ENCODE data around the gene MRPL50. TPM values are rescaled to one million over a fixed set of nuclear protein-coding genes. Genes with fewer than 3 reads are reported as not detected.
A peak's percentile ranks its signal among the peaks of the same experiment; 100 is the strongest.

MRPL50 gene
- total and polyA plus RNA-seq, 2 donors (not counting 1 experiment from before 2014, with no cell fraction given), result 11.8 to 12.2 TPM

- Histone ChIP-seq H3K4me1 (ENCODE audit: control insufficient read depth, extremely low read depth, insufficient read depth, low read length) (no peaks in the 10 kb centered on the region), H3K79me2 (ENCODE audit: control insufficient read depth, insufficient read depth, low read length) (no peaks in the 10 kb centered on the region), H3K27me3 (ENCODE audit: control insufficient read depth, insufficient read depth, low read length) (no peaks in the 10 kb centered on the region), H4K20me1 (ENCODE audit: control insufficient read depth, extremely low read depth, insufficient read depth, low read length) (no peaks in the 10 kb centered on the region), H3K9ac (ENCODE audit: insufficient read depth, low read length) (no peak overlapping the region), H2AFZ (ENCODE audit: low read length) (no peak overlapping the region), H3K27ac (ENCODE audit: insufficient read depth, low read length) (no peak overlapping the region), H3K4me2 (ENCODE audit: extremely low read depth, insufficient read depth, low read length) (no peak overlapping the region), H3K9me3 (ENCODE audit: control insufficient read depth, insufficient read depth, low read depth, low read length) (no peaks in the 10 kb centered on the region), H3K4me3 (replicated peaks in 1 of 4; ENCODE audit: control extremely low read depth in 1 of 4, insufficient read depth in 1 of 4, low read depth in 3 of 4, low read length in 4 of 4) (no peak overlapping the region), H3K36me3 (ENCODE audit: control insufficient read depth, insufficient read depth, low read length) (no peaks in the 10 kb centered on the region)
- DNase-seq (ENCODE audit: low read depth in 2 of 2), result no peak
- TF ChIP-seq EZH2 (IDR thresholded peaks at IDR 0.05; ENCODE audit: low read length, missing control alignments), result no peak
These were observed 16.4 kb upstream of the MRPL50 start for GRCh38 chr9:101414839-101415238.

- H3K9ac ChIP-seq (ENCODE audit: insufficient read depth, low read length), result no peak overlapping the region
- no peak overlapping the region for H3K4me2 ChIP-seq (ENCODE audit: extremely low read depth, insufficient read depth, low read length)
- no peaks in the 10 kb centered on the region for H3K79me2 ChIP-seq (ENCODE audit: control insufficient read depth, insufficient read depth, low read length)
- H3K36me3 ChIP-seq (ENCODE audit: control insufficient read depth, insufficient read depth, low read length), result peaks cover 9% of the 10 kb centered on the region
- H2AFZ ChIP-seq (ENCODE audit: low read length), result no peak overlapping the region
- H3K9me3 ChIP-seq (ENCODE audit: control insufficient read depth, insufficient read depth, low read depth, low read length), result peaks cover 14% of the 10 kb centered on the region
- no peak overlapping the region for H3K27ac ChIP-seq (ENCODE audit: insufficient read depth, low read length)
- H3K4me1 ChIP-seq (ENCODE audit: control insufficient read depth, extremely low read depth, insufficient read depth, low read length), result no peaks in the 10 kb centered on the region
- no peak for TF ChIP-seq EZH2 (IDR thresholded peaks at IDR 0.05; ENCODE audit: low read length, missing control alignments)
- TF ChIP-seq CTCF (conservative IDR thresholded peaks at IDR 0.05 in 1 of 2, IDR thresholded peaks at IDR 0.05 in 1 of 2; ENCODE audit: low read depth in 1 of 2, low read length in 2 of 2), result no peak
- no peaks in the 10 kb centered on the region for H3K27me3 ChIP-seq (ENCODE audit: control insufficient read depth, insufficient read depth, low read length)
- H3K4me3 ChIP-seq (replicated peaks in 1 of 4; ENCODE audit: control extremely low read depth in 1 of 4, insufficient read depth in 1 of 4, low read depth in 3 of 4, low read length in 4 of 4), result no peak overlapping the region
- DNase-seq (ENCODE audit: low read depth in 2 of 2), result peak; percentile 18 to 47
- no peaks in the 10 kb centered on the region for H4K20me1 ChIP-seq (ENCODE audit: control insufficient read depth, extremely low read depth, insufficient read depth, low read length)
These were observed 10.7 kb upstream of the MRPL50 start for GRCh38 chr9:101409079-101409477.

- H3K9ac ChIP-seq (ENCODE audit: insufficient read depth, low read length), result no peak overlapping the region
- H3K4me2 ChIP-seq (ENCODE audit: extremely low read depth, insufficient read depth, low read length), result no peak overlapping the region
- no peak overlapping the region for H2AFZ ChIP-seq (ENCODE audit: low read length)
- H3K9me3 ChIP-seq (ENCODE audit: control insufficient read depth, insufficient read depth, low read depth, low read length), result peaks cover 14% of the 10 kb centered on the region
- no peak for TF ChIP-seq CTCF (conservative IDR thresholded peaks at IDR 0.05 in 1 of 2, IDR thresholded peaks at IDR 0.05 in 1 of 2; ENCODE audit: low read depth in 1 of 2, low read length in 2 of 2)
- TF ChIP-seq EZH2 (IDR thresholded peaks at IDR 0.05; ENCODE audit: low read length, missing control alignments), result no peak
- no peak overlapping the region for H3K4me3 ChIP-seq (replicated peaks in 1 of 4; ENCODE audit: control extremely low read depth in 1 of 4, insufficient read depth in 1 of 4, low read depth in 3 of 4, low read length in 4 of 4)
- DNase-seq (ENCODE audit: low read depth in 2 of 2), result peak; percentile 1 to 20
- no peaks in the 10 kb centered on the region for H3K79me2 ChIP-seq (ENCODE audit: control insufficient read depth, insufficient read depth, low read length)
- no peaks in the 10 kb centered on the region for H4K20me1 ChIP-seq (ENCODE audit: control insufficient read depth, extremely low read depth, insufficient read depth, low read length)
- peaks cover 9% of the 10 kb centered on the region for H3K36me3 ChIP-seq (ENCODE audit: control insufficient read depth, insufficient read depth, low read length)
- no peaks in the 10 kb centered on the region for H3K4me1 ChIP-seq (ENCODE audit: control insufficient read depth, extremely low read depth, insufficient read depth, low read length)
- no peak overlapping the region for H3K27ac ChIP-seq (ENCODE audit: insufficient read depth, low read length)
- no peaks in the 10 kb centered on the region for H3K27me3 ChIP-seq (ENCODE audit: control insufficient read depth, insufficient read depth, low read length)
These were observed 10.1 kb upstream of the MRPL50 start for GRCh38 chr9:101408374-101409078.
